GM12878 (cell line): ENCODE results near the gene EXD3. TPM values are rescaled to one million over a fixed set of nuclear protein-coding genes. Genes with fewer than 3 reads are reported as not detected.

Experiments
- ATAC-seq: fragments of 200-7000 bp; cut with Tn5 transposase; 3 replicates; pipeline ENCODE4 v1.9.1; 2020; ENCODE audit warnings: mild to moderate bottlenecking, moderate library complexity
- BruUV-seq: library from RNA; stranded (reverse); fragments of 400-500 nt; replicated peaks from 2 replicates; lab custom pipeline; 2021; lab: Mats Ljungman, UMichigan
- CTCF ChIA-PET: fragments of 300-600 bp; sonication (Branson Sonifier 250); formaldehyde crosslinking; extraction: SDS; loops from one replicate; lab custom pipeline; 2021; ENCODE audit warnings: inconsistent platforms; lab: Yijun Ruan, JAX
- POLR2A ChIA-PET: fragments of 350-600 bp; formaldehyde crosslinking; extraction: SDS; loops from one replicate; lab custom pipeline; 2021; ENCODE audit warnings: inconsistent platforms; lab: Charles Lee
- RAD21 ChIA-PET: fragments of 300-600 bp; sonication (Branson Sonifier 250); formaldehyde crosslinking; loops from one replicate; lab custom pipeline; 2023; ENCODE audit warnings: antibody characterized with exemption; ENCODE audit not compliant: unreplicated experiment; lab: Charles Lee
- SMC1A ChIA-PET: fragments of 300-600 bp; sonication (Branson Sonifier 250); formaldehyde crosslinking; loops from one replicate; lab custom pipeline; 2023; ENCODE audit not compliant: unreplicated experiment, uncharacterized antibody; lab: Charles Lee
- DNase-seq: peaks from one replicate; pipeline ENCODE4 v3.0.0-alpha.2; 2011; ENCODE audit warnings: low read depth, low spot score
- FAIRE-seq: peaks from 3 replicates; lab custom pipeline; 2011; peaks lifted over from hg19 to GRCh38; lab: Jason Lieb, UNC
- H2AFZ ChIP-seq: 2 replicates; pipeline ENCODE4 v1.6.0; 2011; ENCODE audit warnings: low read depth, low read length, control low read depth; ENCODE audit not compliant: control insufficient read depth
- H3K27ac ChIP-seq: 2 replicates; pipeline ENCODE4 v1.5.1; 2011; ENCODE audit warnings: control low read depth; ENCODE audit not compliant: control insufficient read depth, insufficient read depth
- H3K27me3 ChIP-seq, 2 experiments: replicated peaks in 1 of 2; 2 replicates each; pipeline versions ENCODE4 v1.6.0 to v1.6.1; 2011; ENCODE audit warnings: low read length in 1 of 2; ENCODE audit not compliant: control insufficient read depth in 2 of 2, insufficient read depth in 2 of 2
- H3K36me3 ChIP-seq, 2 experiments: 2 replicates each; pipeline ENCODE4 v1.5.1; 2011; ENCODE audit warnings: low read length in 1 of 2; ENCODE audit not compliant: control insufficient read depth in 2 of 2, insufficient read depth in 2 of 2
- H3K4me1 ChIP-seq: 2 replicates; pipeline ENCODE4 v1.6.1; 2011; ENCODE audit warnings: mild to moderate bottlenecking, low read length, moderate library complexity, mixed read lengths; ENCODE audit not compliant: control insufficient read depth, insufficient read depth
- H3K4me2 ChIP-seq: 2 replicates; pipeline ENCODE4 v1.6.0; 2011; ENCODE audit warnings: control low read depth; ENCODE audit not compliant: control insufficient read depth, insufficient read depth
- H3K4me3 ChIP-seq: fragments of 200-600 bp; sonication (generic); 2 replicates; pipeline ENCODE4 v1.5.1; 2016
- H3K79me2 ChIP-seq: 2 replicates; pipeline ENCODE4 v1.6.0; 2011; ENCODE audit warnings: low read length; ENCODE audit not compliant: control insufficient read depth, insufficient read depth
- H3K9ac ChIP-seq: 2 replicates; pipeline ENCODE4 v1.8.0; 2011; ENCODE audit warnings: low read length, control low read depth, mixed read lengths; ENCODE audit not compliant: control insufficient read depth, insufficient read depth
- H3K9me3 ChIP-seq: replicated peaks from 3 replicates; pipeline ENCODE4 v1.5.1; 2011; ENCODE audit warnings: mild to moderate bottlenecking, low read length; ENCODE audit not compliant: control insufficient read depth, insufficient read depth
- H4K20me1 ChIP-seq: 2 replicates; pipeline ENCODE4 v1.6.0; 2011; ENCODE audit not compliant: control insufficient read depth, insufficient read depth
- BACH1 ChIP-seq: fragments of 450-650 bp; IDR thresholded peaks from 2 replicates; pipeline ENCODE4 v1.6.1; 2017; ENCODE audit warnings: mild to moderate bottlenecking, borderline replicate concordance
- HDAC6 ChIP-seq: fragments of 200-600 bp; sonication (generic); IDR thresholded peaks from one replicate; pipeline ENCODE4 v1.8.0; 2017; ENCODE audit warnings: antibody characterized with exemption; ENCODE audit not compliant: unreplicated experiment
- KAT2A ChIP-seq: conservative IDR thresholded peaks from 2 replicates; pipeline ENCODE4 v1.6.1; 2011; ENCODE audit warnings: low read depth, low read length; ENCODE audit not compliant: control insufficient read depth
- MTA2 ChIP-seq: fragments of 450-650 bp; IDR thresholded peaks from 2 replicates; pipeline ENCODE4 v1.6.1; 2016; ENCODE audit warnings: low read depth, mild to moderate bottlenecking, moderate library complexity
- MYB ChIP-seq: fragments of 150-350 bp; IDR thresholded peaks from 2 replicates; pipeline ENCODE4 v1.6.1; 2014; ENCODE audit warnings: mild to moderate bottlenecking, low read depth, low read length, borderline replicate concordance
- NFIC ChIP-seq: IDR thresholded peaks from 2 replicates; pipeline ENCODE4 v1.6.1; 2012; ENCODE audit warnings: low read depth, mild to moderate bottlenecking, inconsistent platforms, low read length, moderate library complexity
- NR2F1 ChIP-seq: fragments of 450-650 bp; conservative IDR thresholded peaks from 2 replicates; pipeline ENCODE4 v1.6.1; 2017; ENCODE audit warnings: mild to moderate bottlenecking
- PAX8 ChIP-seq: fragments of 450-650 bp; IDR thresholded peaks from 2 replicates; pipeline ENCODE4 v1.6.1; 2017; ENCODE audit warnings: mild to moderate bottlenecking, moderate library complexity
- POLR2AphosphoS2 ChIP-seq: IDR thresholded peaks from 2 replicates; pipeline ENCODE4 v1.6.1; 2011; ENCODE audit warnings: low read depth, mild to moderate bottlenecking, low read length, improper control_type of control experiment, moderate library complexity
- SP1 ChIP-seq: IDR thresholded peaks from one replicate; pipeline ENCODE4 v1.6.1; 2011; ENCODE audit warnings: low read depth, low read length
- ZBTB4 ChIP-seq: fragments of 450-650 bp; formaldehyde crosslinking; IDR thresholded peaks from 2 replicates; pipeline ENCODE4 v1.4.0; 2022; ENCODE audit warnings: mild to moderate bottlenecking, moderate library complexity
- ZNF24 ChIP-seq: fragments of 450-650 bp; IDR thresholded peaks from 2 replicates; pipeline ENCODE4 v1.6.1; 2017; ENCODE audit warnings: antibody characterized with exemption, mild to moderate bottlenecking
- WGBS: methylation state at CpG from one replicate; pipeline ENCODE4 v1.1.6; 2016; ENCODE audit warnings: low lambda C conversion rate; ENCODE audit not compliant: insufficient replicate concordance, insufficient coverage; ENCODE audit errors: missing lambda C conversion rate; 5-methylcytosine and 5-hydroxymethylcytosine counted together
- in situ Hi-C: fragments of 300-500 bp; cut with MboI; formaldehyde crosslinking; loops from 9 replicates; pipeline ENCODE4 v1.14.3; 2018; ENCODE audit warnings: mixed read lengths
- intact Hi-C: fragments of 100-400 bp; cut with micrococcal nuclease; formaldehyde crosslinking; loops from one replicate; pipeline ENCODE4 v1.14.2; 2022; ENCODE audit not compliant: unreplicated experiment
- polyA plus RNA-seq, 11 experiments: library from polyadenylated mRNA; depleted of rRNA in 4 of 11; unstranded in 6 of 11; stranded (reverse) in 5 of 11; fragments of >200 nt; fragmentation: Nextera tagmentation in 4 of 11; fragmentation: Illumina TruSeq in 1 of 11; extraction: Ambion mirVana in 4 of 11; extraction: Trizol in 1 of 11; gene quantifications; 1 replicate in 1 of 11; 2 replicates in 10 of 11; pipeline versions ENCODE4 v1.2.1 to v1.2.3, GENCODE V29; 2011 to 2016; ENCODE audit warnings: inconsistent platforms in 2 of 11, missing spikeins in 2 of 11, low read depth in 1 of 11
- total RNA-seq, 4 experiments: library from RNA; depleted of rRNA in 3 of 4; stranded (reverse); fragments of >200 nt in 3 of 4; fragmentation: Illumina TruSeq in 1 of 4; extraction: Trizol in 1 of 4; gene quantifications; 2 replicates each; pipeline versions ENCODE4 v1.2.1 to v1.2.3, GENCODE V29; 2013 to 2021
- TF ChIP-seq, protein P1 (sequence below): IDR thresholded peaks from 2 replicates; pipeline ENCODE4 v1.6.1; 2012; ENCODE audit warnings: low read depth, low read length, improper control_type of control experiment

The EXD3 gene
- total and polyA plus RNA-seq, 10 of the 15 experiments (the other 5 are each of a cell fraction or from before 2014, with no cell fraction given), result 0.21 to 7.1 (median 3.6) TPM

DNA sequence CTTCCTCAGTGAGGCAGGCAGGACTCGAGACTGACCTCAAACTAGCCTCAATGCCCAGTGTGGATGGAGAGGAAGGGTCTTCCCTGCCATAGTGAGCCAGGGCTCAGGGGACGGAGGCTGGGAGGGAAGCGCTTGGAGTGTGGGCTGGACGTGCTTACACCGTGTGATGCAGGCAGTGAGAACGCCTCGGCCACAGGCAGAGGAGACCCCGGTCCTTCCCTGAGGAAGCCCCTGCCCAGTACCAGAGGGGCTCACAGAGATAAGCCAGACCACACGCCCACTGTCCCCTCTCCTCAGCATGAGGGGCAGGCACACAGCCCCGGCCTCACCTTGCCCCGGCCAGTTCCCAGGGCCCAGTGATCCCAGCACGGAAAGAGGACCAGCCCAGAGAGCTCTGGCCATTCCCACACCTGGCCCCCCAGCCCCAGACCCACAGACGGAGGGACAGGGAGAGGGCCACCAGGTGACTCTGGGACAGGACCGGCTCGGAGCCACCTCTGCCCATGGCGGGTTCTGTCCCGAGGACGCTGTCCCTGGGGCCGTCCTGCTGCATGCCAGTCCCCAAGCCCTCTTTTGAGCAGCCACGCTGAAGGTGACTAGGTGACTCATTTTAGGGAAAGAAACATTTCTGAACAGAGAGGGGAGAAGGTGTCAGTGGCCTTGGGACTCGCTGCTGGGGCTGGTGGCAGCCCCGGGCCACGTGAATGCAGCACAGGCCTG, 42.2 kb upstream of the EXD3 start:
- peaks cover 14% of the 10 kb centered on the region; the same call in 1 of the 2 replicates for H3K4me1 ChIP-seq
- intact Hi-C loops, result loop anchor here (10.0 kb wide), 1 partner anchor 60 kb away; no protein-coding TSS in a partner anchor
- CTCF ChIA-PET, result no interaction called here
- H3K27ac ChIP-seq, result no peak overlapping the region
- H2AFZ ChIP-seq, result no peak overlapping the region
- no peak overlapping the region for H3K4me3 ChIP-seq
- SMC1A ChIA-PET, result no interaction called here
- H3K27me3 ChIP-seq, result no peaks in the 10 kb centered on the region
- no TSS peak for BruUV-seq
- FAIRE-seq (no peak), ATAC-seq (no peak), DNase-seq (no peak)
- 60% methylated on average over 23 of the region's 23 CpGs for WGBS
- RAD21 ChIA-PET, result no interaction called here
- in situ Hi-C loops, result no loop called here
- no peak overlapping the region for H3K4me2 ChIP-seq
- H3K9ac ChIP-seq, result no peak overlapping the region
- H3K79me2 ChIP-seq, result no peaks in the 10 kb centered on the region
- no peaks in the 10 kb centered on the region for H3K36me3 ChIP-seq
- no peaks in the 10 kb centered on the region for H4K20me1 ChIP-seq
- POLR2A ChIA-PET, result no interaction called here
- H3K9me3 ChIP-seq, result no peaks in the 10 kb centered on the region
- no peak for TF ChIP-seq HDAC6

GRCh38 chr9:137464291-137464999, 41.5 kb upstream of the EXD3 start:
- SMC1A ChIA-PET, result no interaction called here
- TF ChIP-seq MYB (no peak), KAT2A (no peak), PAX8 (no peak), POLR2AphosphoS2 (no peak), ZBTB4 (CRISPR knock-in tag) (no peak), NR2F1 (no peak), SP1 (no peak), BACH1 (no peak), NFIC (no peak), MTA2 (no peak), ZNF24 (no peak)
- TF ChIP-seq, protein P1, sequence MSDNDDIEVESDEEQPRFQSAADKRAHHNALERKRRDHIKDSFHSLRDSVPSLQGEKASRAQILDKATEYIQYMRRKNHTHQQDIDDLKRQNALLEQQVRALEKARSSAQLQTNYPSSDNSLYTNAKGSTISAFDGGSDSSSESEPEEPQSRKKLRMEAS, result no peak

More at GRCh38 chr9:137464291-137464999, 41.5 kb upstream of the EXD3 start:
- WGBS, result 57% methylated on average over 28 of the region's 28 CpGs
- intact Hi-C loops (loop anchor here (10.0 kb wide), 1 partner anchor 60 kb away; no protein-coding TSS in a partner anchor), in situ Hi-C loops (no loop called here)
- DNase-seq (no peak), FAIRE-seq (no peak), ATAC-seq (no peak)
- ChIA-PET POLR2A (no interaction called here), RAD21 (no interaction called here), CTCF (no interaction called here)
- no peak overlapping the region for H3K9ac ChIP-seq
- H3K27me3 ChIP-seq, result no peaks in the 10 kb centered on the region
- H3K4me3 ChIP-seq, result no peak overlapping the region
- no TSS peak for BruUV-seq
- no peak overlapping the region for H3K4me2 ChIP-seq
- no peaks in the 10 kb centered on the region for H4K20me1 ChIP-seq
- H3K4me1 ChIP-seq, result peaks cover 20% of the 10 kb centered on the region
- H3K27ac ChIP-seq, result no peak overlapping the region
- H3K9me3 ChIP-seq, result no peaks in the 10 kb centered on the region
- H3K36me3 ChIP-seq, result no peaks in the 10 kb centered on the region
- H3K79me2 ChIP-seq, result no peaks in the 10 kb centered on the region
- H2AFZ ChIP-seq, result no peak overlapping the region
